ENCODE measurements around the gene ADGRA1.

- TF ChIP-seq POLR2A (IDR thresholded peaks at IDR 0.05) (no peak), CTCF (IDR thresholded peaks at IDR 0.05) (no peak), EP300 (IDR thresholded peaks at IDR 0.05) (no peak), POLR2AphosphoS5 (IDR thresholded peaks at IDR 0.05) (no peak)
Measured at GRCh38 chr10:133164816-133165555, 77.3 kb downstream of the ADGRA1 start.
